B cell (primary cell): ENCODE measurements around the gene IQCH. TPM values are rescaled to one million over a fixed set of nuclear protein-coding genes. Genes with fewer than 3 reads are reported as not detected.

Source experiments
- ATAC-seq: fragments of 200-7000 bp; cut with Tn5 transposase; one replicate; pipeline ENCODE4 v1.10.0; 2021; ENCODE audit warnings: low read depth, mild to moderate bottlenecking, moderate number of reproducible peaks, moderate library complexity
- CTCF ChIA-PET: fragments of 350-600 bp; sonication (Branson Sonifier 250); formaldehyde crosslinking; loops from one replicate; lab custom pipeline; 2021; ENCODE audit warnings: antibody characterized with exemption, inconsistent platforms; lab: Charles Lee
- POLR2A ChIA-PET: fragments of 350-600 bp; sonication (Branson Sonifier 250); formaldehyde crosslinking; loops from one replicate; lab custom pipeline; 2021; ENCODE audit warnings: antibody characterized with exemption; lab: Charles Lee
- DNase-seq: peaks from one replicate; pipeline ENCODE4 v3.0.0; 2013
- H2AFZ ChIP-seq: 2 replicates; pipeline ENCODE4 v1.6.1; 2012; ENCODE audit warnings: mild to moderate bottlenecking, low read depth, low read length; ENCODE audit not compliant: insufficient read depth, poor library complexity, severe bottlenecking
- H3K27ac ChIP-seq, 2 donors: 1 replicate in 1 of 2; 2 replicates in 1 of 2; pipeline ENCODE4 v1.5.1; 2012 to 2013; ENCODE audit warnings: low read length in 2 of 2, mild to moderate bottlenecking in 2 of 2, moderate library complexity in 1 of 2
- H3K27me3 ChIP-seq, 4 experiments: fragments of 200-600 bp in 1 of 4; sonication (generic) in 1 of 4; replicated peaks in 1 of 4; 1 replicate in 2 of 4; 2 replicates in 2 of 4; pipeline versions ENCODE4 v1.6.1 to v1.7.0; 2013 to 2016; ENCODE audit warnings: low read length in 3 of 4, mild to moderate bottlenecking in 2 of 4, mixed read lengths in 1 of 4, moderate library complexity in 1 of 4; ENCODE audit not compliant: insufficient read depth in 4 of 4, control insufficient read depth in 3 of 4; ENCODE audit errors: control extremely low read depth in 1 of 4
- H3K36me3 ChIP-seq, 2 experiments: replicated peaks in 1 of 2; 1 replicate in 1 of 2; 2 replicates in 1 of 2; pipeline versions ENCODE4 v1.6.1 to v1.7.1; 2013; ENCODE audit warnings: low read length in 1 of 2; ENCODE audit not compliant: insufficient read depth in 2 of 2, control insufficient read depth in 1 of 2; ENCODE audit errors: control extremely low read depth in 1 of 2, extremely low read depth in 1 of 2
- H3K4me1 ChIP-seq, 2 donors: fragments of 200-600 bp in 1 of 2; sonication (generic) in 1 of 2; 1 replicate in 1 of 2; 2 replicates in 1 of 2; pipeline versions ENCODE4 v1.5.1 to v1.6.1; 2013 to 2017; ENCODE audit warnings: low read length in 2 of 2; ENCODE audit not compliant: control insufficient read depth in 2 of 2, insufficient read depth in 2 of 2
- H3K4me2 ChIP-seq: replicated peaks from 2 replicates; pipeline ENCODE3; 2012; ENCODE audit warnings: mild to moderate bottlenecking, low read depth, low read length; ENCODE audit not compliant: poor library complexity, severe bottlenecking
- H3K4me3 ChIP-seq, 5 experiments: fragments of 200-600 bp in 1 of 5; sonication (generic) in 1 of 5; 1 replicate in 3 of 5; 2 replicates in 2 of 5; pipeline versions ENCODE4 v1.5.1 to v1.7.0; 2011 to 2016; ENCODE audit warnings: low read length in 4 of 5, mild to moderate bottlenecking in 4 of 5, low read depth in 2 of 5, control low read depth in 1 of 5, moderate library complexity in 1 of 5; ENCODE audit not compliant: insufficient read depth in 1 of 5; ENCODE audit errors: control extremely low read depth in 1 of 5, extremely low read depth in 1 of 5
- H3K79me2 ChIP-seq: fragments of 200-600 bp; sonication (generic); one replicate; pipeline ENCODE4 v1.6.0; 2016; ENCODE audit warnings: low read length; ENCODE audit not compliant: control insufficient read depth, insufficient read depth
- H3K9ac ChIP-seq: fragments of 200-600 bp; sonication (generic); 2 replicates; pipeline ENCODE4 v1.6.1; 2017; ENCODE audit warnings: mild to moderate bottlenecking, low read length, moderate library complexity
- H3K9me3 ChIP-seq, 3 donors: one replicate each; pipeline versions ENCODE4 v1.6.1 to v1.7.1; 2013; ENCODE audit warnings: low read length in 2 of 3; ENCODE audit not compliant: control insufficient read depth in 2 of 3, insufficient read depth in 1 of 3; ENCODE audit errors: control extremely low read depth in 1 of 3
- H4K20me1 ChIP-seq: 2 replicates; pipeline ENCODE4 v1.6.0; 2012; ENCODE audit warnings: mild to moderate bottlenecking, low read length; ENCODE audit not compliant: insufficient read depth, control insufficient read depth, poor library complexity, severe bottlenecking
- H3K27ac Mint-ChIP-seq: one replicate; pipeline ENCODE4 v1.8.0; 2021; ENCODE audit warnings: mixed read lengths
- H3K27me3 Mint-ChIP-seq: one replicate; pipeline ENCODE4 v1.8.0; 2021; ENCODE audit warnings: mixed read lengths
- H3K4me1 Mint-ChIP-seq: one replicate; pipeline ENCODE4 v1.8.0; 2021; ENCODE audit warnings: mixed read lengths
- H3K4me3 Mint-ChIP-seq: one replicate; pipeline ENCODE4 v1.8.0; 2021; ENCODE audit warnings: mixed read lengths
- H3K9me3 Mint-ChIP-seq: one replicate; pipeline ENCODE4 v1.8.0; 2022; ENCODE audit warnings: mixed read lengths; ENCODE audit not compliant: insufficient read depth
- CTCF ChIP-seq: fragments of 200-600 bp; IDR thresholded peaks from one replicate; pipeline ENCODE4 v1.8.0; 2022; ENCODE audit warnings: antibody characterized with exemption, mild to moderate bottlenecking
- EZH2 ChIP-seq: IDR thresholded peaks from 2 replicates; pipeline ENCODE4 v1.6.1; 2012; ENCODE audit warnings: borderline replicate concordance, low read depth, mild to moderate bottlenecking, moderate library complexity, low read length; ENCODE audit not compliant: insufficient read depth, poor library complexity, severe bottlenecking
- WGBS: methylation state at CpG from one replicate; pipeline ENCODE4 v1.1.5; 2013; ENCODE audit warnings: missing lambda C conversion rate; ENCODE audit not compliant: insufficient coverage; 5-methylcytosine and 5-hydroxymethylcytosine counted together
- intact Hi-C: fragments of 100-400 bp; cut with micrococcal nuclease; formaldehyde crosslinking; loops from one replicate; pipeline ENCODE4 v1.10.0; 2022
- polyA plus RNA-seq: library from polyadenylated mRNA; depleted of rRNA; stranded (reverse); fragments of >200 nt; gene quantifications from 2 replicates; pipeline ENCODE4 v1.2.3, GENCODE V29; 2012
- total RNA-seq, 2 donors: library from RNA; stranded (reverse); fragments of 120-200 nt in 1 of 2; gene quantifications; 1 replicate in 1 of 2; 2 replicates in 1 of 2; pipeline versions ENCODE4 v1.2.3 to v1.2.4, GENCODE V29; 2013 to 2022

IQCH gene
- total and polyA plus RNA-seq, 2 donors (not counting 1 experiment from before 2014, with no cell fraction given) = 1.6 TPM; not detected in 1

- H3K27ac Mint-ChIP-seq = no peak overlapping the region
- peak overlapping the region; percentile 35 for H3K4me2 ChIP-seq
- H3K27ac ChIP-seq = no peak overlapping the region
- intact Hi-C loops = no loop called here
- no peaks in the 10 kb centered on the region for H3K36me3 ChIP-seq
- peak; percentile 21 for DNase-seq
- no peaks in the 10 kb centered on the region for H3K27me3 ChIP-seq
- H4K20me1 ChIP-seq = no peaks in the 10 kb centered on the region
- peaks cover 12 to 13% of the 10 kb centered on the region in 2 donors for H3K4me1 ChIP-seq
- no peak for ATAC-seq
- H2AFZ ChIP-seq = no peak overlapping the region
- no peaks in the 10 kb centered on the region for H3K27me3 Mint-ChIP-seq
- no peaks in the 10 kb centered on the region for H3K9me3 Mint-ChIP-seq
- no peaks in the 10 kb centered on the region for H3K9me3 ChIP-seq
- TF ChIP-seq CTCF (no peak), EZH2 (no peak)
- H3K4me1 Mint-ChIP-seq = peaks cover 18% of the 10 kb centered on the region
- CTCF ChIA-PET = no interaction called here
- H3K4me3 ChIP-seq = no peak overlapping the region
- no peak overlapping the region for H3K4me3 Mint-ChIP-seq
- POLR2A ChIA-PET = interaction anchor here (1.5 kb wide), 1 partner anchor 15 kb away, joined by 3 read pairs; no protein-coding TSS in a partner anchor
- no peak overlapping the region for H3K9ac ChIP-seq
- WGBS = 100% methylated on average over 1 of the region's 11 CpGs
- H3K79me2 ChIP-seq = no peaks in the 10 kb centered on the region
Measured at GRCh38 chr15:67506775-67507747, 252.5 kb downstream of the IQCH start.

- no peak for ATAC-seq
- Mint-ChIP-seq H3K27ac (peak overlapping the region; percentile 13), H3K9me3 (no peaks in the 10 kb centered on the region), H3K27me3 (no peaks in the 10 kb centered on the region), H3K4me1 (peaks cover 15% of the 10 kb centered on the region), H3K4me3 (no peak overlapping the region)
- CTCF ChIA-PET = no interaction called here
- H2AFZ ChIP-seq = no peak overlapping the region
- 92% methylated on average over 2 of the region's 3 CpGs for WGBS
- no peaks in the 10 kb centered on the region for H3K36me3 ChIP-seq
- H3K4me2 ChIP-seq = no peak overlapping the region
- no peaks in the 10 kb centered on the region for H4K20me1 ChIP-seq
- H3K9ac ChIP-seq = no peak overlapping the region
- H3K27ac ChIP-seq = no peak overlapping the region
- intact Hi-C loops = no loop called here
- H3K9me3 ChIP-seq = no peaks in the 10 kb centered on the region
- H3K27me3 ChIP-seq = no peaks in the 10 kb centered on the region
- no peaks in the 10 kb centered on the region for H3K79me2 ChIP-seq
- TF ChIP-seq EZH2 = no peak
- TF ChIP-seq CTCF = no peak
- POLR2A ChIA-PET = no interaction called here
- H3K4me3 ChIP-seq = no peak overlapping the region
- DNase-seq = no peak
- H3K4me1 ChIP-seq = peaks cover 12% of the 10 kb centered on the region in 2 donors
Measured at GRCh38 chr15:67508407-67508806, 253.8 kb downstream of the IQCH start.
